ENCODE data around the gene UNC119.
"Not testable (repeated sequence)": the region's sequence is repeated elsewhere in the genome, so short reads cannot be mapped to it uniquely, and the experiment has no call there.

UNC119 gene

GRCh38 chr17:28523876-28524275, 28.5 kb downstream of the UNC119 start:
- H3K36me3 ChIP-seq (ENCODE audit: control insufficient read depth, insufficient read depth, low read length): no peaks in the 10 kb centered on the region
- H3K27me3 ChIP-seq (ENCODE audit: control insufficient read depth, insufficient read depth, low read length): no peaks in the 10 kb centered on the region
- H3K9me3 ChIP-seq (ENCODE audit: control insufficient read depth, low read length): no peaks in the 10 kb centered on the region
- H3K4me3 ChIP-seq (ENCODE audit: low read length): no peak overlapping the region
- peaks cover 48% of the 10 kb centered on the region for H3K4me1 ChIP-seq (ENCODE audit: control insufficient read depth, insufficient read depth, low read length)
- peak overlapping the region; percentile 40 for H3K9ac ChIP-seq (ENCODE audit: low read length)

- Histone ChIP-seq H3K4me3 (ENCODE audit: low read length) (no peak overlapping the region), H3K9ac (ENCODE audit: low read length) (no peak overlapping the region), H3K9me3 (ENCODE audit: control insufficient read depth, low read length) (no peaks in the 10 kb centered on the region), H3K27me3 (ENCODE audit: control insufficient read depth, insufficient read depth, low read length) (no peaks in the 10 kb centered on the region), H3K36me3 (ENCODE audit: control insufficient read depth, insufficient read depth, low read length) (no peaks in the 10 kb centered on the region), H3K4me1 (ENCODE audit: control insufficient read depth, insufficient read depth, low read length) (peaks cover 45% of the 10 kb centered on the region)
Observed at GRCh38 chr17:28523186-28523585, 29.2 kb downstream of the UNC119 start.

- H3K9ac ChIP-seq (ENCODE audit: low read length); H3K4me3 ChIP-seq (ENCODE audit: low read length); H3K9me3 ChIP-seq (ENCODE audit: control insufficient read depth, low read length); H3K36me3 ChIP-seq (ENCODE audit: control insufficient read depth, insufficient read depth, low read length); H3K27me3 ChIP-seq (ENCODE audit: control insufficient read depth, insufficient read depth, low read length): not testable (repeated sequence)
- H3K4me1 ChIP-seq (ENCODE audit: control insufficient read depth, insufficient read depth, low read length): peaks cover 36% of the 10 kb centered on the region
Observed at GRCh38 chr17:28522281-28522680, 30.1 kb downstream of the UNC119 start.

- Histone ChIP-seq H3K36me3 (ENCODE audit: control insufficient read depth, insufficient read depth, low read length) (no peaks in the 10 kb centered on the region), H3K9me3 (ENCODE audit: control insufficient read depth, low read length) (no peaks in the 10 kb centered on the region), H3K9ac (ENCODE audit: low read length) (no peak overlapping the region), H3K4me3 (ENCODE audit: low read length) (no peak overlapping the region), H3K27me3 (ENCODE audit: control insufficient read depth, insufficient read depth, low read length) (no peaks in the 10 kb centered on the region), H3K4me1 (ENCODE audit: control insufficient read depth, insufficient read depth, low read length) (peaks cover 28% of the 10 kb centered on the region)
Observed at GRCh38 chr17:28521311-28522085, 30.9 kb downstream of the UNC119 start.

- Histone ChIP-seq H3K4me1 (ENCODE audit: control insufficient read depth, insufficient read depth, low read length) (peaks cover 20% of the 10 kb centered on the region), H3K27me3 (ENCODE audit: control insufficient read depth, insufficient read depth, low read length) (no peaks in the 10 kb centered on the region), H3K36me3 (ENCODE audit: control insufficient read depth, insufficient read depth, low read length) (no peaks in the 10 kb centered on the region), H3K9ac (ENCODE audit: low read length) (no peak overlapping the region), H3K4me3 (ENCODE audit: low read length) (no peak overlapping the region), H3K9me3 (ENCODE audit: control insufficient read depth, low read length) (no peaks in the 10 kb centered on the region)
Observed at GRCh38 chr17:28520687-28521086, 31.7 kb downstream of the UNC119 start.

- Histone ChIP-seq H3K4me3 (ENCODE audit: low read length) (no peak overlapping the region), H3K9me3 (ENCODE audit: control insufficient read depth, low read length) (no peaks in the 10 kb centered on the region), H3K27me3 (ENCODE audit: control insufficient read depth, insufficient read depth, low read length) (no peaks in the 10 kb centered on the region), H3K9ac (ENCODE audit: low read length) (no peak overlapping the region), H3K4me1 (ENCODE audit: control insufficient read depth, insufficient read depth, low read length) (peaks cover 15% of the 10 kb centered on the region), H3K36me3 (ENCODE audit: control insufficient read depth, insufficient read depth, low read length) (no peaks in the 10 kb centered on the region)
Observed at GRCh38 chr17:28519236-28519635, 33.2 kb downstream of the UNC119 start.

GRCh38 chr17:28518578-28518977, 33.8 kb downstream of the UNC119 start:
- Histone ChIP-seq H3K4me1 (ENCODE audit: control insufficient read depth, insufficient read depth, low read length) (peaks cover 11% of the 10 kb centered on the region), H3K27me3 (ENCODE audit: control insufficient read depth, insufficient read depth, low read length) (no peaks in the 10 kb centered on the region), H3K9me3 (ENCODE audit: control insufficient read depth, low read length) (no peaks in the 10 kb centered on the region), H3K9ac (ENCODE audit: low read length) (no peak overlapping the region), H3K36me3 (ENCODE audit: control insufficient read depth, insufficient read depth, low read length) (no peaks in the 10 kb centered on the region), H3K4me3 (ENCODE audit: low read length) (no peak overlapping the region)

- no peak overlapping the region for H3K9ac ChIP-seq (ENCODE audit: low read length)
- no peaks in the 10 kb centered on the region for H3K36me3 ChIP-seq (ENCODE audit: control insufficient read depth, insufficient read depth, low read length)
- no peaks in the 10 kb centered on the region for H3K27me3 ChIP-seq (ENCODE audit: control insufficient read depth, insufficient read depth, low read length)
- H3K9me3 ChIP-seq (ENCODE audit: control insufficient read depth, low read length): no peaks in the 10 kb centered on the region
- H3K4me1 ChIP-seq (ENCODE audit: control insufficient read depth, insufficient read depth, low read length): peaks cover 11% of the 10 kb centered on the region
- no peak overlapping the region for H3K4me3 ChIP-seq (ENCODE audit: low read length)
Observed at GRCh38 chr17:28518132-28518531, 34.3 kb downstream of the UNC119 start.

GRCh38 chr17:28515518-28515917, 36.9 kb downstream of the UNC119 start:
- peaks cover 11% of the 10 kb centered on the region for H3K4me1 ChIP-seq (ENCODE audit: control insufficient read depth, insufficient read depth, low read length)
- no peaks in the 10 kb centered on the region for H3K36me3 ChIP-seq (ENCODE audit: control insufficient read depth, insufficient read depth, low read length)
- H3K9ac ChIP-seq (ENCODE audit: low read length): no peak overlapping the region
- H3K4me3 ChIP-seq (ENCODE audit: low read length): no peak overlapping the region
- no peaks in the 10 kb centered on the region for H3K9me3 ChIP-seq (ENCODE audit: control insufficient read depth, low read length)
- peaks cover 17% of the 10 kb centered on the region for H3K27me3 ChIP-seq (ENCODE audit: control insufficient read depth, insufficient read depth, low read length)

GRCh38 chr17:28514561-28515002, 37.8 kb downstream of the UNC119 start:
- Histone ChIP-seq H3K4me3 (ENCODE audit: low read length) (no peak overlapping the region), H3K36me3 (ENCODE audit: control insufficient read depth, insufficient read depth, low read length) (no peaks in the 10 kb centered on the region), H3K9me3 (ENCODE audit: control insufficient read depth, low read length) (no peaks in the 10 kb centered on the region), H3K27me3 (ENCODE audit: control insufficient read depth, insufficient read depth, low read length) (peaks cover 25% of the 10 kb centered on the region), H3K4me1 (ENCODE audit: control insufficient read depth, insufficient read depth, low read length) (peaks cover 11% of the 10 kb centered on the region), H3K9ac (ENCODE audit: low read length) (no peak overlapping the region)

- no peaks in the 10 kb centered on the region for H3K9me3 ChIP-seq (ENCODE audit: control insufficient read depth, low read length)
- H3K9ac ChIP-seq (ENCODE audit: low read length): no peak overlapping the region
- H3K4me1 ChIP-seq (ENCODE audit: control insufficient read depth, insufficient read depth, low read length): peaks cover 11% of the 10 kb centered on the region
- no peaks in the 10 kb centered on the region for H3K36me3 ChIP-seq (ENCODE audit: control insufficient read depth, insufficient read depth, low read length)
- no peak overlapping the region for H3K4me3 ChIP-seq (ENCODE audit: low read length)
- H3K27me3 ChIP-seq (ENCODE audit: control insufficient read depth, insufficient read depth, low read length): peaks cover 34% of the 10 kb centered on the region
Observed at GRCh38 chr17:28513476-28513875, 38.9 kb downstream of the UNC119 start.

- no peaks in the 10 kb centered on the region for H3K36me3 ChIP-seq (ENCODE audit: control insufficient read depth, insufficient read depth, low read length)
- peaks cover 11% of the 10 kb centered on the region for H3K4me1 ChIP-seq (ENCODE audit: control insufficient read depth, insufficient read depth, low read length)
- no peak overlapping the region for H3K9ac ChIP-seq (ENCODE audit: low read length)
- peaks cover 48% of the 10 kb centered on the region for H3K27me3 ChIP-seq (ENCODE audit: control insufficient read depth, insufficient read depth, low read length)
- no peak overlapping the region for H3K4me3 ChIP-seq (ENCODE audit: low read length)
- H3K9me3 ChIP-seq (ENCODE audit: control insufficient read depth, low read length): no peaks in the 10 kb centered on the region
Observed at GRCh38 chr17:28511858-28512461, 40.5 kb downstream of the UNC119 start.

Data from mucosa of stomach (tissue), 1 donor.